ENCODE data around the gene CMIP. TPM values are rescaled to one million over a fixed set of nuclear protein-coding genes. Genes with fewer than 3 reads are reported as not detected.
"Not testable (repeated sequence)": the region's sequence is repeated elsewhere in the genome, so short reads cannot be mapped to it uniquely, and the experiment has no call there.

The CMIP gene
- total and polyA plus RNA-seq, 3 experiments from 2014 or later, result 1.0 to 24.4 (median 23.6) TPM

- peaks cover 21 to 44% (median 27%) of the 10 kb centered on the region in 3 donors for H3K4me1 Mint-ChIP-seq
- H3K27ac Mint-ChIP-seq, result peak overlapping the region in 5 of 8 donors; percentile 40 to 91 (median 66)
- Histone ChIP-seq H3K4me1 (ENCODE audit: insufficient read depth, low read length) (no peaks in the 10 kb centered on the region), H3K4me3 (ENCODE audit: low read length) (no peak overlapping the region), H3K27me3 (ENCODE audit: insufficient read depth, low read length, poor library complexity, severe bottlenecking) (no peaks in the 10 kb centered on the region), H3K27ac (ENCODE audit: low read depth, low read length) (no peak overlapping the region), H3K9me3 (ENCODE audit: low read length) (no peaks in the 10 kb centered on the region), H3K36me3 (ENCODE audit: insufficient read depth, low read length) (no peaks in the 10 kb centered on the region)
- H3K9me3 Mint-ChIP-seq, result no peaks in the 10 kb centered on the region
- H3K36me3 Mint-ChIP-seq, result peaks cover 0 to 1% (median 0%) of the 10 kb centered on the region in 3 donors
- CTCF ChIA-PET, result no interaction called here
- H3K27me3 Mint-ChIP-seq, result no peaks in the 10 kb centered on the region
- POLR2A ChIA-PET, result no interaction called here
- no peak overlapping the region for H3K4me3 Mint-ChIP-seq
- no peak for DNase-seq
Observed at GRCh38 chr16:81572386-81573144, 128.0 kb downstream of the CMIP start.

GRCh38 chr16:81573533-81574020, 129.0 kb downstream of the CMIP start:
- no peaks in the 10 kb centered on the region for H3K27me3 ChIP-seq (ENCODE audit: insufficient read depth, low read length, poor library complexity, severe bottlenecking)
- H3K9me3 Mint-ChIP-seq, result no peaks in the 10 kb centered on the region
- no peak overlapping the region for H3K4me3 ChIP-seq (ENCODE audit: low read length)
- ChIA-PET CTCF (no interaction called here), POLR2A (no interaction called here)
- H3K27me3 Mint-ChIP-seq, result no peaks in the 10 kb centered on the region
- H3K4me1 ChIP-seq (ENCODE audit: insufficient read depth, low read length), result no peaks in the 10 kb centered on the region
- peak overlapping the region in 6 of 8 donors; percentile 3 to 93 (median 40) for H3K27ac Mint-ChIP-seq
- no peak overlapping the region for H3K4me3 Mint-ChIP-seq
- peaks cover 0 to 1% (median 0%) of the 10 kb centered on the region in 3 donors for H3K36me3 Mint-ChIP-seq
- H3K36me3 ChIP-seq (ENCODE audit: insufficient read depth, low read length), result no peaks in the 10 kb centered on the region
- no peaks in the 10 kb centered on the region for H3K9me3 ChIP-seq (ENCODE audit: low read length)
- no peak overlapping the region for H3K27ac ChIP-seq (ENCODE audit: low read depth, low read length)
- peaks cover 13 to 34% (median 17%) of the 10 kb centered on the region in 3 donors for H3K4me1 Mint-ChIP-seq
- DNase-seq, result no peak

GRCh38 chr16:81574168-81574567, 129.6 kb downstream of the CMIP start:
- no peak overlapping the region for H3K27ac ChIP-seq (ENCODE audit: low read depth, low read length)
- no peak overlapping the region for H3K4me3 ChIP-seq (ENCODE audit: low read length)
- H3K27me3 ChIP-seq (ENCODE audit: insufficient read depth, low read length, poor library complexity, severe bottlenecking), result no peaks in the 10 kb centered on the region
- DNase-seq, result no peak
- no peaks in the 10 kb centered on the region for H3K9me3 Mint-ChIP-seq
- H3K4me1 Mint-ChIP-seq, result peaks cover 7 to 28% (median 11%) of the 10 kb centered on the region in 3 donors
- no peaks in the 10 kb centered on the region for H3K36me3 ChIP-seq (ENCODE audit: insufficient read depth, low read length)
- POLR2A ChIA-PET, result no interaction called here
- no peaks in the 10 kb centered on the region for H3K27me3 Mint-ChIP-seq
- CTCF ChIA-PET, result no interaction called here
- no peaks in the 10 kb centered on the region for H3K36me3 Mint-ChIP-seq
- no peaks in the 10 kb centered on the region for H3K9me3 ChIP-seq (ENCODE audit: low read length)
- no peak overlapping the region for H3K4me3 Mint-ChIP-seq
- no peaks in the 10 kb centered on the region for H3K4me1 ChIP-seq (ENCODE audit: insufficient read depth, low read length)
- peak overlapping the region in 1 of 8 donors; percentile 93 for H3K27ac Mint-ChIP-seq

- ChIA-PET CTCF (no interaction called here), POLR2A (no interaction called here)
- peak overlapping the region in 5 of 8 donors; percentile 31 to 95 (median 46) for H3K27ac Mint-ChIP-seq
- Histone ChIP-seq H3K4me1 (ENCODE audit: insufficient read depth, low read length) (no peaks in the 10 kb centered on the region), H3K27ac (ENCODE audit: low read depth, low read length) (no peak overlapping the region), H3K4me3 (ENCODE audit: low read length) (no peak overlapping the region), H3K9me3 (ENCODE audit: low read length) (no peaks in the 10 kb centered on the region), H3K27me3 (ENCODE audit: insufficient read depth, low read length, poor library complexity, severe bottlenecking) (no peaks in the 10 kb centered on the region), H3K36me3 (ENCODE audit: insufficient read depth, low read length) (no peaks in the 10 kb centered on the region)
- DNase-seq, result no peak
- no peaks in the 10 kb centered on the region for H3K36me3 Mint-ChIP-seq
- H3K9me3 Mint-ChIP-seq, result no peaks in the 10 kb centered on the region
- H3K27me3 Mint-ChIP-seq, result no peaks in the 10 kb centered on the region
- no peak overlapping the region for H3K4me3 Mint-ChIP-seq
- peaks cover 7 to 19% (median 8%) of the 10 kb centered on the region in 3 donors for H3K4me1 Mint-ChIP-seq
Observed at GRCh38 chr16:81575307-81575706, 130.7 kb downstream of the CMIP start.

- POLR2A ChIA-PET, result no interaction called here
- Histone ChIP-seq H3K9me3 (ENCODE audit: low read length) (no peaks in the 10 kb centered on the region), H3K27ac (ENCODE audit: low read depth, low read length) (no peak overlapping the region), H3K36me3 (ENCODE audit: insufficient read depth, low read length) (no peaks in the 10 kb centered on the region), H3K4me3 (ENCODE audit: low read length) (no peak overlapping the region), H3K27me3 (ENCODE audit: insufficient read depth, low read length, poor library complexity, severe bottlenecking) (no peaks in the 10 kb centered on the region), H3K4me1 (ENCODE audit: insufficient read depth, low read length) (no peaks in the 10 kb centered on the region)
- no peak for DNase-seq
- Mint-ChIP-seq H3K36me3 (no peaks in the 10 kb centered on the region), H3K4me1 (peaks cover 9 to 23% (median 10%) of the 10 kb centered on the region in 3 donors), H3K27me3 (peaks cover 0 to 1% of the 10 kb centered on the region in 2 donors), H3K9me3 (no peaks in the 10 kb centered on the region), H3K27ac (no peak overlapping the region), H3K4me3 (no peak overlapping the region)
- CTCF ChIA-PET, result no interaction called here
Observed at GRCh38 chr16:81575834-81576233, 131.2 kb downstream of the CMIP start.

- H3K27ac Mint-ChIP-seq, result no peak overlapping the region
- no peaks in the 10 kb centered on the region for H3K27me3 ChIP-seq (ENCODE audit: insufficient read depth, low read length, poor library complexity, severe bottlenecking)
- H3K36me3 ChIP-seq (ENCODE audit: insufficient read depth, low read length), result no peaks in the 10 kb centered on the region
- no peaks in the 10 kb centered on the region for H3K9me3 ChIP-seq (ENCODE audit: low read length)
- H3K4me1 ChIP-seq (ENCODE audit: insufficient read depth, low read length), result no peaks in the 10 kb centered on the region
- no peak overlapping the region for H3K4me3 Mint-ChIP-seq
- POLR2A ChIA-PET, result no interaction called here
- H3K27ac ChIP-seq (ENCODE audit: low read depth, low read length), result no peak overlapping the region
- H3K9me3 Mint-ChIP-seq, result no peaks in the 10 kb centered on the region
- H3K27me3 Mint-ChIP-seq, result peaks cover 0 to 1% of the 10 kb centered on the region in 2 donors
- H3K4me1 Mint-ChIP-seq, result peaks cover 13 to 28% (median 14%) of the 10 kb centered on the region in 3 donors
- CTCF ChIA-PET, result no interaction called here
- H3K36me3 Mint-ChIP-seq, result no peaks in the 10 kb centered on the region
- no peak overlapping the region for H3K4me3 ChIP-seq (ENCODE audit: low read length)
- peak in 1 of 5 donors; percentile 44 for DNase-seq
Observed at GRCh38 chr16:81576696-81577095, 132.1 kb downstream of the CMIP start.

GRCh38 chr16:81577272-81577671, 132.7 kb downstream of the CMIP start:
- H3K36me3 Mint-ChIP-seq; H3K27ac Mint-ChIP-seq; H3K36me3 ChIP-seq (ENCODE audit: insufficient read depth, low read length); H3K9me3 Mint-ChIP-seq; DNase-seq; H3K27me3 Mint-ChIP-seq; POLR2A ChIA-PET; H3K27me3 ChIP-seq (ENCODE audit: insufficient read depth, low read length, poor library complexity, severe bottlenecking); H3K4me1 ChIP-seq (ENCODE audit: insufficient read depth, low read length); H3K4me3 ChIP-seq (ENCODE audit: low read length); H3K9me3 ChIP-seq (ENCODE audit: low read length); H3K4me3 Mint-ChIP-seq; CTCF ChIA-PET; H3K27ac ChIP-seq (ENCODE audit: low read depth, low read length): not testable (repeated sequence)
- peaks cover 13 to 24% (median 14%) of the 10 kb centered on the region in 3 donors for H3K4me1 Mint-ChIP-seq

GRCh38 chr16:81578076-81578475, 133.5 kb downstream of the CMIP start:
- Mint-ChIP-seq H3K4me3 (no peak overlapping the region), H3K27ac (no peak overlapping the region), H3K36me3 (peaks cover 0 to 6% (median 0%) of the 10 kb centered on the region in 3 donors), H3K27me3 (peaks cover 0 to 1% of the 10 kb centered on the region in 2 donors), H3K4me1 (peaks cover 15 to 22% (median 19%) of the 10 kb centered on the region in 3 donors), H3K9me3 (no peaks in the 10 kb centered on the region)
- no peak overlapping the region for H3K27ac ChIP-seq (ENCODE audit: low read depth, low read length)
- H3K9me3 ChIP-seq (ENCODE audit: low read length), result no peaks in the 10 kb centered on the region
- peak in 1 of 5 donors; percentile 23 for DNase-seq
- no peaks in the 10 kb centered on the region for H3K36me3 ChIP-seq (ENCODE audit: insufficient read depth, low read length)
- POLR2A ChIA-PET, result no interaction called here
- CTCF ChIA-PET, result no interaction called here
- no peak overlapping the region for H3K4me3 ChIP-seq (ENCODE audit: low read length)
- no peaks in the 10 kb centered on the region for H3K27me3 ChIP-seq (ENCODE audit: insufficient read depth, low read length, poor library complexity, severe bottlenecking)
- H3K4me1 ChIP-seq (ENCODE audit: insufficient read depth, low read length), result no peaks in the 10 kb centered on the region

Measured in CD8-positive, alpha-beta memory T cell (primary cell).